ENCODE measurements around the gene HDAC9.

The HDAC9 gene

DNA sequence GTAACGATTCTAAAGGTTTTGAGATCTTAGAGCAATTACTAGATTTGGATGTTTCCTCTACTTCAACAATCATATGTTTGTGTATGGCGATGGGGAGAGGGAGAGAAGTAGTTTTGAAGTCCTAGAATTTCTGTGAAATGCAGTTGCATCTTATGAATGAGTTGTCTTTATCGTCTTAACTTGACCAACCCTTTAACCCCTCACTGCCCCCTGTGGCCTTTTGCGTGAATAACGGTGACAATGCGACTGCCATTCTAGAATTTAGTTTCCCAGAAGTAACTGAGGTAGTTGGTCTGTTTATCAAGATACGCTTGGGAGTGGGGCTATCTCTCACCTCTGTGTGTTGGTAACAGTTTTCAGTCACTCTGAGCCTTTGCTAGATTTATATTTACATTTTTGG, 204.6 kb downstream of the HDAC9 start:
- TF ChIP-seq, protein P1, sequence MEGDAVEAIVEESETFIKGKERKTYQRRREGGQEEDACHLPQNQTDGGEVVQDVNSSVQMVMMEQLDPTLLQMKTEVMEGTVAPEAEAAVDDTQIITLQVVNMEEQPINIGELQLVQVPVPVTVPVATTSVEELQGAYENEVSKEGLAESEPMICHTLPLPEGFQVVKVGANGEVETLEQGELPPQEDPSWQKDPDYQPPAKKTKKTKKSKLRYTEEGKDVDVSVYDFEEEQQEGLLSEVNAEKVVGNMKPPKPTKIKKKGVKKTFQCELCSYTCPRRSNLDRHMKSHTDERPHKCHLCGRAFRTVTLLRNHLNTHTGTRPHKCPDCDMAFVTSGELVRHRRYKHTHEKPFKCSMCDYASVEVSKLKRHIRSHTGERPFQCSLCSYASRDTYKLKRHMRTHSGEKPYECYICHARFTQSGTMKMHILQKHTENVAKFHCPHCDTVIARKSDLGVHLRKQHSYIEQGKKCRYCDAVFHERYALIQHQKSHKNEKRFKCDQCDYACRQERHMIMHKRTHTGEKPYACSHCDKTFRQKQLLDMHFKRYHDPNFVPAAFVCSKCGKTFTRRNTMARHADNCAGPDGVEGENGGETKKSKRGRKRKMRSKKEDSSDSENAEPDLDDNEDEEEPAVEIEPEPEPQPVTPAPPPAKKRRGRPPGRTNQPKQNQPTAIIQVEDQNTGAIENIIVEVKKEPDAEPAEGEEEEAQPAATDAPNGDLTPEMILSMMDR (IDR thresholded peaks at IDR 0.05; ENCODE audit: extremely low read depth, missing control alignments): no peak

GRCh38 chr7:18702071-18702829, 206.7 kb downstream of the HDAC9 start:
- no peak for DNase-seq (ENCODE audit: low spot score)
- TF ChIP-seq, protein P1 (IDR thresholded peaks at IDR 0.05; ENCODE audit: extremely low read depth, missing control alignments): no peak

More for the DNA sequence above, 204.6 kb downstream of the HDAC9 start:
- DNase-seq (ENCODE audit: low spot score): peak; percentile 10

- TF ChIP-seq, protein P1 (IDR thresholded peaks at IDR 0.05; ENCODE audit: extremely low read depth, missing control alignments): no peak
- DNase-seq (ENCODE audit: low spot score): no peak
Observed at GRCh38 chr7:18703685-18704084, 208.1 kb downstream of the HDAC9 start.

DNA sequence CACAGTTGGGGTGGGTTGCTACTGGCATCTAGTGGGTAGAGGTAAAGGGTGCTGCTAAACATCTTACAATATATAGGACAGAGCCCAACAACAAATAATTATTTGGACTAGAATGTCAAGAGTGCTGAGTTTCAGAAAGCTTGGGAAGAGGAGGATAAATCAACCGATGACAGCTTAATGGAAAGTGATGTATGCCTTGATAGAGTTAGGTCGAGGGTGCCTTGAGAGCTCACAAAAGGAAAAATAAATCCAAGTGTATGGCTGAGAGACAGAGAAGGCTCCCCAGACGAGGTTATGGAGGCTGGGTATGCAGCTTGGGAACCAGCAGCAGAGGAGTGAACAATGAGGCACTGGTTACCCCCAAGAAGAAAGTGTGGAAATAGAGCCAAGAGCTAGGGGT, 211.1 kb downstream of the HDAC9 start:
- no peak for DNase-seq (ENCODE audit: low spot score)
- TF ChIP-seq, protein P1 (IDR thresholded peaks at IDR 0.05; ENCODE audit: extremely low read depth, missing control alignments): no peak

DNA sequence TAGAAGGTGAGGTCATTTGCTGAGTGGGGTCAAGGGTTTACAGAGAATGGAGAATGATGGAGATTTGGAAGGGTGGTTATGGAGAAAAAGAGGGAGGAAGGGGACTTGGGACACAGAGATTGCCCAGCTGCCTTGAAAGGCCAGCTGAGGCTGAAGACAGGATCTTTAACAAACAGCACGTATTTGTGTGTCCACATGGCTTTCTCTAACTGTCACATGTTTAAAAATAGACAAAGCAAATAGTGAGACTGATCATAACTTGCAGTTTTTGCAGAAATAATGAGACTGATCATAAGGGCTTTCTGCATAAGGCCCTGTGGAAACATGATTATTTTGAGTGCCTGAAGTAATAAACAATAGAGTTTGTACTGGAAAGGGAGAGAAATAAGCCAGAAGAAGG, 212.7 kb downstream of the HDAC9 start:
- TF ChIP-seq, protein P1 (IDR thresholded peaks at IDR 0.05; ENCODE audit: extremely low read depth, missing control alignments): no peak
- no peak for DNase-seq (ENCODE audit: low spot score)

DNA sequence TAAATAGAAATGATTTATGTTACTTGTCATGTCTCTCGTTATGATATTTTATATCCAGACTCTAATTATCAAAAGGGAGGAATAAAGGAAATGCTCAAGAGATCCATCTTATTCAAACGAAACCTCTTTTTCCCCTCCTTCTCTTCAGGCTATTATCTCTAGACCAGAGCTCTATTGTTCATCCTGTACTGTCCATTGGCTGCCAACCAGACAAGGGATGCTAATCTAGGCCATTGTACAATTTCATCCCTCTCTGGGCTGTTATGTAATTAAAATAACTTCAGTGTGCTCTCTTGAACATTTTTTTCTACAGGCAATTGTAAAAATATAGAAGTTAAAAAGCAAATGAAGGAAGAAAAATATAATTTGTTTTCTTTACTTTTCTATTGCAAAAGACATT, 220.4 kb downstream of the HDAC9 start:
- TF ChIP-seq, protein P1 (IDR thresholded peaks at IDR 0.05; ENCODE audit: extremely low read depth, missing control alignments): no peak
- no peak for DNase-seq (ENCODE audit: low spot score)

- DNase-seq (ENCODE audit: low spot score): no peak
- TF ChIP-seq, protein P1 (IDR thresholded peaks at IDR 0.05; ENCODE audit: extremely low read depth, missing control alignments): no peak
Observed at GRCh38 chr7:18721429-18721828, 225.9 kb downstream of the HDAC9 start.
